ENCODE results near the gene KRT8.
"Not testable (repeated sequence)": the region's sequence is repeated elsewhere in the genome, so short reads cannot be mapped to it uniquely, and the experiment has no call there.

Gene KRT8

DNA sequence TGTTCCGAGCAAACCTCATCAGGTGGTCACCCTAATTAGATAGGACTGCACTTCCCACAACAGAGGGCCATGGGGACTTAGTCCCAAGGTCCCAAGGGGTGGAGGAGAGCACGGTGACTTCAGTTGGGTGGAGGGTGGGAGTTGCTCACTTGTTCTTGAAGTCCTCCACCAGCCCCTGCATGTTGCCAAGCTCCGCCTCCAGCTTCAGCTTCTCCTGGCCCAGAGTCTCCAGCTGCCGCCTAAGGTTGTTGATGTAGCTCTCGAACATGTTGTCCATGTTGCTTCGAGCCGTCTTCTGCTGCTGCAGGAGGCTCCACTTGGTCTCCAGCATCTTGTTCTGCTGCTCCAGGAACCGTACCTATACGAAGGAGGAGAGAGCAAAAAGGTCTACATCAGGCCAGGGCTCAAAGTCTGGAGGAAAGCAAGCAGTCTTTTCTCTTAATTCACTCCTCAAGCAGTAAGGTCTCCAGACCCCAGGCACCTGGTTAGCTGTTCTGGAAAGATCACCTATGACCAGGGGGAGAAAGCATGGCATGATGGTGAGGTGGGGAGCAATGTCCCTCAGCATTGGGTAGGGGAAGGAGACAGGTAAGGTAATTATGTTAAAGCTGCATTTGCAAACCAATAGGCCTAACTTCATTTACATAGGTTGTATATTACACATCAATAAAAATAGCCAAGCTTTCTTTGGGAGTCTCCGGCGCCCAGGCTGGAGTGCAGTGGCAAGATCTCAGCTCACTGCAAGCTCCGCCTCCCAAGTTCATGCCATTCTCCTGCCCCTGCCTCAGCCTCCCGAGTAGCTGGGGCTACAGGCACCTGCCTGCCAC is 2.9 kb downstream of the KRT8 start:
- DNase-seq = no peak

DNA sequence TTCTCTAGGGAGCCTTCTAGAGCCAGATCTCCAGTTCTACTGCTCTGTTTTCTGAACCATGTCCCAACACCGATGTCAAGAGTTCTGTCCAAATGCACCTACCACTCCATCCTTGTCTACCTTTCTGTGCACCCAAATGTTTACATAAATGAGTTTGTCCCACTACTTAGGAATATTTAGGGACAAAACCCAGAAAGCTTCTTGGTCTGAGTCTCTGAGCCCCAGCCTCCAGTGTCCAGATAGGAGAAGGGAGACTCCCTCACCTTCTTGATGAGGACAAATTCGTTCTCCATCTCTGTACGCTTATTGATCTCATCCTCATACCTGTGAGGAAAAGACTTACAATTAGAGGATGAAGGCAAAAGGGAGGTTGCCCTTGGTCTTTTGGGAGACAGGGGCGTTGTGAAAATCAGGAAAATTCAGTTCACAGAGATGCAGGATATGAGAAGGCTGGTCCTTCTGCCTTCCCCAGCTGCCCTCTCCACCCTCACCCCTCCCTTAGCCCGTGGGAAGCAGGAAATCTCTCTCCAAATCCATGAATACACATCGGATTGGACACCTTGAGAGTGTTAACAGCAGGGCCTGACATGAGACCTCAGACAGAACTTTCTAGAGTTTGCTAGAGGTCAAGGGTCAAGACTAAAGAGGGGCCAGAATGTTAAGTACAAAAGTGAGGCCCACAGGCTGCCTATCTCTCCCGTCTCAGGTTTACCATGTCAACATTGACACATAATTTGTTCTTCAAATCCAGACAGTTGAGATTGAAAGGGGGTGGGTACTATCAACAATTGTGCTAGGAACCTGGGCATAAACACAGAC is 3.8 kb downstream of the KRT8 start:
- DNase-seq = no peak

DNA sequence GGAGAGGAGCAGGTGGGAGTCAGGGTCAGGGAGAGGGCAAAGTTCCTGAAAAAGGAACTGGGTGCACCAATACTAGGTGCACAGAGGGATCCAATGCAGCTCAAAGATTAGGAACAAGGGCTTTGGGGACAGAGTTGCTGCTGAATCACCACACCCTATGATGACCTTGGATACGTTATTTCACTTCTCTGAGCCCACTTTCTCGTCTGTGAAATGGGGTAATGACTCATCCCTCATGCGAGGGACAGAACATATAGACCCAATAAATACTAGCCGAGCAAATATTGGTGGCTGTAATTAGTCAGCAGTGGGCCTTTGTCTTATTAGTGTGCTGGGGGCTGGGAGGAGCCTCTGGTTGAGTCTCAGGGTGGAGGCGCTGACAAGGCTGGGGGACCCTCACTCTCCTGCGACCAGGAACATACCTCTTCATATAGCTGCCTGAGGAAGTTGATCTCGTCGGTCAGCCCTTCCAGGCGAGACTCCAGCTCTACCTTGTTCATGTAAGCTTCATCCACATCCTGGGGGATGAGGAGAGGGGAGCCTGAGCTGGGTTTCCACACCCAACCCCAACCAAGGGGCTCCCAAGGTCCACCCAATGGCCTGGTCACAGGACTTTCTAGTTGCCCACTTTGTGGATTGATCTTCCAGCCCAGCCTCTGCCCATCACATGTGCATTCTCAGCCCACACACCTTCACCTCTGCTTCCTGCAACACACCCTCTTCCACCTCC is 4.5 kb downstream of the KRT8 start:
- DNase-seq = no peak

DNA sequence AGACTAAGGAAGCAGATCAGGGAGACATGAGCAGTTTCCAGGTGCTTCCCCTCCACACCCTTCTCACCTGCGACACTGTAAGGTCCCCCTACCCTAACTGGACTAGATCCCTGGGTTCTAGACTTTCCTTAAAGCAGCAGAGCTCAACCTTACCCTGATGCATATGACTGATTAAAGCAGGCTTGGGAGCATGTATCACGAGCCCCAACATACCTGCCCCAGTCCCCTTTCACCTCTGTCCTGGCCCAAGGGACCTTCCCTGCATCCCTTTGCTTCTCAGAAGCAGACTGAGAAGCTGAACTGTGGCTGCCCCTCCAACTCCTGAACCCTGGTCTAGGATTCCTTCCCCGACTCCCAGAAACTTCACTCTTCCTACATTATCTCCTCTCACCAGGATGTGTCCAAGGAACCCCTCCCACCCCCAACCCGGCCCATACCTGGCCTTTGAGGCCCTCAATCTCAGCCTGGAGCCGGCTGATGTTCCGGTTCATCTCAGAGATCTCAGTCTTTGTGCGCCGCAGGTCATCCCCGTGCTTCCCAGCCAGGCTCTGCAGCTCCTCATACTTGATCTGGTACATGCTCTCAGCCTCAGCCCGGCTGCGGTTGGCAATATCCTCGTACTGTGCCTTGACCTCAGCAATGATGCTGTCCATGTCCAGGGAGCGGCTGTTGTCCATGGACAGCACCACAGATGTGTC is 5.4 kb downstream of the KRT8 start:
- DNase-seq = no peak

DNA sequence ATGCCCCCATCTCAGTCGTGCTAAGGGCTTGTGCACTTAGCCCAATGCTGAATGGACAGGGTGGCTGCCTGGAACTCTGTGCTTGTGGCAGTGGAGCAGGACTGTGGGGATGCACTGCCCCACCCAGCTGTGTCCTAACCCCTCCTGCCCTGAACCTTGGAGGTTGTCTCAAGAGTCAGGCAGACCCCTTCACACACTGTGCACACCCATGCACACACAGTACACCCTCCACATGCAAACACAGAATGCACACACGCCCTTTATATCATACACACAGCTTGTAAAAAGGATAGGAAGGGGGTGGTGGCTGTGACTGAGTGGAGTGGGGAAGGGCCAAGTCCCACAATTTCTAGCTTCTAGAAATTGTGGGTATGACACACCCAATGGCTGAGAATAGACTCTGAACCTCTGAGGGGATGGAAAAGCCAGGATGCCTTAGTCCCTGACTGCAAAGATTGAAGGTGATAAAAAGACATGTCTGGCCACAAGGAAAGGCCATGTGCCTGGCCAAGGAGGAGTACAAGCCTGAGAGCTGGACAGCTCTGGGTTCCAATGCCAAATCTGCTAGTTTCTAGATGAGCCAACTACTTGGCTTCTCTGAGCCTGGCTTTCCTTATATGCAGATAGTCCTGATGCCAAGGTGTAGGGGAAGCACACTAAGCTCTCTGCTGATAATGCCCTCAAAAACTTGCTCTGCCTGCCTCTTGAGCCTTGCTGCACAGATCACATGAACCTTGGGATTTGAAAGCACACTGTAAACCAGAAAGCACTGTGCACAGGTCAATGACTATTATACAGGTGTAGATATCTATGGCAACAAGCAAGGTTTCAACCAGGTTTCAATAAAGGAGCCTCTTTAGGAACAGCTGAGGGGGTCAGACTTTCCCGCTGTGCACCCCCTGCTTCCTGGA is 8.4 kb downstream of the KRT8 start:
- no peak for DNase-seq

DNA sequence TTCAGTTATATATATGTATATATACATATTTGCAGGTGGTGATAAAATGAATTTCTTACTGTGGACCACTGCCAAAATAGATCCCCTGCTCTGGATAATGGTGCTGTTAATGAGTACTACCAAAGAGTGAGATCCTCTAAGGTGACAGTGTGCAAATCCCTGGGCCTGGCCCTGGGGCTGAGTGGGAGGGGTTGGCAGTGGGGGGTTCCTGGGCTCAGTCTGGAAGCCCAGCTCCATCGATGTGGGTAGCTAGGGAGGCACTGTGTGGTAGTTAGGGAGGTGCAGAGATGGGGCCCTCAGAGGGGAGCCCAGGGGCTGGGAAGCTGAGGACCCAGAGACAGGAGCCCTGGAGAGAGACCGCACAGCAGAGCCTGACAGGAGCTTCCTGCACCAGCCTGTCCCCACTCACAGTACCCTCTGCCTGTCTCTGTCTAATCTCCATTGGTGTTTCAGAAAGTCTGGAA is 9.1 kb downstream of the KRT8 start:
- DNase-seq = no peak

DNA sequence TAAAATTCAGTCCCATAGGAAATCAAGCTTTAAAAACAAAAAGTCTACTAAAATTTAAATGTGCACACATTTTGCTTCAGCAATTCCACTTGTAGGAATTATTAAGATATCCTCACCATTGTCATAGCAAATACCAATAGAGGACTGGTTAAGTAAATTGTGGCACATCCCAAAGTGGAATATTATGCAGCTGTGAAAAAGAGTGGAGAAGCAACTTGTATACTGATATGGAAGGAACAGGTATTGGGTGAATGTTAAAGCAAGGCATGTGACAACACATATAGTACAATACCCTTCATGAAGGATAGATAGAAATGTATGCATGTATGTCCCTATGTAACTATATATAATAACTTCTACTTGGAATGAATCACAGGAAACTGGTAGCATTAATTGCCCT is 11.9 kb downstream of the KRT8 start:
- no peak for DNase-seq

DNA sequence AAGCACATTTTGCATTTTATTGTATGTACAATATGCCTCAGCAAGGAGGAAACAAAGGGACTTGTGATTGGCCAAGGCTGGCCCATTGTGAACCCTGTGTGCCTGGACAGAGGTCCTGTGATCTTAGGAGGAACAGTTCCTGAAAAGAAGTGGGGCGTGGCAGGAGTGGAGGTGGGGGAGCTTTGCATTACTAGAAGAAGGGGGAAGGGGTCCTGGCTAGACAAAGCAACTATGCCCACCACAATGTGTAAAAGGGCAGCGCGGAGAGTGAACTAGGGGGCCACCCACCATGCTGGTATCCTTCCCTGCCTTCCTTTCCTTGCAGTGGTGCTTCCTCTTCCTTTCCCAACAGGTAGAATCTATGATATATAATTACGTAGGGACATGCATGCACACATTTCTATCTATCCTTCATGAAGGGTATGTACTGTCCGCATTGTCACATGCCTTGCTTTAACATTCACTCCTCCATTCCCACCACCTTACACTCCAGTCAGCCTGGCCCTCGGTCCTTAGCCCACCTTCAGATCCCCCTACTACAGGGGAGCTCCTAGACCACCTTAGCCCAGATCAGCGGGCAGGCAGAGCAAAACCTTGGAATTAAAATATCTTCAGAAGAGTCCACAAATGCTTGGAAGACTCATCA is 12.5 kb downstream of the KRT8 start:
- DNase-seq = no peak

DNA sequence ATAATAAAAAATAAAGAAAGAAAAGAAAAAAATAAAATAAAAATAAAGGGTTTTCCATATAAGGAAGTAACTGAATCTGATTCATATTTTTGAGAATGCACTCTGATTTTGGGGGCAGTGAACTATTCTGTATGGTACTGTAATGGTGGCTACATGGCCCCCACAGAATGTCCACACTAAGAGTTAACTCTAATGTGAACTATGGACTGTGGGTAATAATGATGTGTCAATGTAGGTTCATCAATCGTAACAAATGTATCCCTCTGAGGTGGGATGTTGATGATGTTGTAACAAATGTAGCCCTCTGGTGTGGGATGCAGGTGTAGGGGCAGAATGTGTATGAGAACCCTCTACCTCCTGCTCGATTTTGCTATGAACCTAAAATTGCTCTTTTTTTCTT is 13.8 kb downstream of the KRT8 start:
- no peak for DNase-seq

DNA sequence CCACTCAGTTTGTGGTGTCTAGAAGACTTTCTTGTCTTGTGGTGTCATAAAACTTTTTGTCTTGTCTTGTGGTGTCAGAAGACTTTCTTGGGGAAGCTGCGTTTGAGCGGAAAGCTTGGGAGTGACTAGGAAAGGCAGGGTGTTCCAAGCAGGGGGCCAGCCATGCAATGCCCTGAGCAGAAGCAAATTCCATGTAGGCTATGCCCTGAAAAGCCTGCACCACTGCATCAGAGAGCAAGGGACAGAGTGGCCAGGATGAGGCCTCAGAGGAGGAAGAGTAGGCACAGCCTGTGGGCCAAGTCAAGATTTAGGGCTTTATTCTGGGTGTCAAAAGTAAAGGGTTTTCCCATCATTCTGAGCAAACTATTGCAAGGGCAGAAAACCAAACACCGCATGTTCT is 14.5 kb downstream of the KRT8 start:
- DNase-seq = no peak

DNA sequence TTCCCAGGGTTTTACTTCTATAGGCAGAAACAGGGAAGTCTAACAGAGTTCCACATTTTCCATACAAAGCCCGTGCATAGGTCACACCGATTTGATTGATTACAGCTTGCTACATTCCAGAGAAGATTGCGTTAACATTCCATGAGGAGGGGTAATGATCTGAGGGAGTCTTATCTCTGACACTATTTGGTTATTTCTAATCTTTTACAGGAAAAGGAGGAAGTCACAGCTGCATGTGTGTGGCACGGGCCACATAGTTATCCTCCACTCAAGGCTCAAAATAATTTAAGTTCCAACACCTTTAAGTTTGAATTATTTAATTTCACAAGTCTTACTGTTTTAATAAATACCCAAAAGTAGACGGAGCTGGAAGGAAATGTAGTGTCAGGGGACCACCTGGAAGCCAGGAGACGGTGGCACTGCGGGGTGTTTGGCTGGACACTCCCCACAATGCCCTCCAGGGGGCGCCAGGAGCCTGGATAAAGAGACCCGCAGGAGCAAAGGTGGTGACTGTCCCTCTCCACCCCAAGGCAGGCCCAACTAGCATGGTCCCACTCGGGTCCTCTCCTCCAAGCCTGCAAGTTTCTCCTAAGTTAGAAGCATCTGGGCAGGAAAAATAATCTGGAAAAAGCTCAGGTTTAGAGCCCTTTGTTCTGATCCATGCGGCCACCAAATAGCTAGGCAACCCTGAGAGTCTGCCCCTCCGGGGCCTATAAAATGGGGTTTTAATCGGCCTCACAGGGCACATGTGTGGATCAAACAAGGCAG is 20.2 kb downstream of the KRT8 start:
- DNase-seq = no peak

DNA sequence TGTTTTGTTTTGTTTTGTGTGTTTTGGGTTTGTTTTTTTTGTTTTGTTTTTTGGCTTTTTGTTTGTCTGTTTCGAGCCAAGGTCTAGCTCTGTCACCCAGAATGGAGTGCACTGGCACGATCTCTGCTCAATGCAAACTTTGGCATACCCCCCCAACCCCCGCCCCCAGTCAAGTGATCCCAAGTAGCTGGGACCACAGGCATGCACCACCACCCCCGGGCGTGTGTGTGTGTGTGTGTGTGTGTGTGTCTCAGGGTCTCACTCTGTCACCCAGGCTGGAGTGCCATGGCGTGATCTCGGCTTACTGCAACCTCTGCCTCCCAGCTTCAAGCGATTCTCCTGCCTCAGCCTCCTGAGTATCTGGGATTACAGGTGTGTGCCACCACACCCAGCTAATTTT is 24.4 kb downstream of the KRT8 start:
- not testable (repeated sequence) for DNase-seq

DNA sequence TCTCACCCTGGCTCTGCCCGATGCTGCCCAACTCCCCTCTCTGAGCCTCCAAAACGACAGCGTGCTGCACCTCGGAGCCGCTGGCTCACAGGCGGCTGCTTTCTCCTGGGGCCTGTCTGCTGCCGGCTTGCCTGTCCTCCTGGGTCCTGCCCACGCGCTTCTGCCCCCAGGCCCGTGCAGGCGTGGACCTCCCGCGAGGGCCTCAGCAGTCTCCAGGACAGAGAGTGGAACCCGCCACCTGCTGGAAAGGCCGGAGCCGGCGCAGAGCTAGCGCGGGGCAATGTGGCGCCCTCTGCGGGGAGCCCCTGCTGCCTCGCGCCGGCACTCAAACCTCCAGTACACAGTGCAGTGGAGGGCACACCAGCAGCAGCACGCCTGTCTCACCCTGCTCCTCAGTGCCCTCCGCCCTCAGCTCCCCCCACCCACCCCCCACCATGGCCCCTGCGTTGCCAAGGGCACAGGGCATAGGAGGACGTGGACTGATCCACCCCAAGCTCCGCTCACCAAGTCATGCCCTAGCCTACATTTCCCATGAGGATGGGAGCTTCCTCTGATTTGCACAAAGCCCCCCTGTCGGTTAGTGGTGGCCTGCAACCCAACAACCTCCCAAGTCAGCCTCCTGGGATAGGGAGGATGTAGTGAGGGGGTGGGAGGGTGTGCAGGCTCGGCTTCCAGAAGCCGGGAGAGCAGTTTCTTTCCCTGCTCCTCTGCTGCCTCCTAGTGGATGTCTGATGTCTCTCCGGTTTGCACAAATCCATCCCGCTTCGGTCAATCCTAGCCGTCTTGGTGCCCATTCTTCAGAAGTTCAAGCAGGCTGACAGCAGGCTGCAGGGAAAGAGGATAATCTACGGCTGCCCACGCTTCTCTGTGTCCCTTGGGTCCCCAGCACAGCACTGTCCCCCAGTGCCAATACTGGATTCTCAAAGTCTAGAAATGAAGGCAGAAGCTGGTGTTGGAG is 25.2 kb downstream of the KRT8 start:
- DNase-seq = peak; percentile 53

DNA sequence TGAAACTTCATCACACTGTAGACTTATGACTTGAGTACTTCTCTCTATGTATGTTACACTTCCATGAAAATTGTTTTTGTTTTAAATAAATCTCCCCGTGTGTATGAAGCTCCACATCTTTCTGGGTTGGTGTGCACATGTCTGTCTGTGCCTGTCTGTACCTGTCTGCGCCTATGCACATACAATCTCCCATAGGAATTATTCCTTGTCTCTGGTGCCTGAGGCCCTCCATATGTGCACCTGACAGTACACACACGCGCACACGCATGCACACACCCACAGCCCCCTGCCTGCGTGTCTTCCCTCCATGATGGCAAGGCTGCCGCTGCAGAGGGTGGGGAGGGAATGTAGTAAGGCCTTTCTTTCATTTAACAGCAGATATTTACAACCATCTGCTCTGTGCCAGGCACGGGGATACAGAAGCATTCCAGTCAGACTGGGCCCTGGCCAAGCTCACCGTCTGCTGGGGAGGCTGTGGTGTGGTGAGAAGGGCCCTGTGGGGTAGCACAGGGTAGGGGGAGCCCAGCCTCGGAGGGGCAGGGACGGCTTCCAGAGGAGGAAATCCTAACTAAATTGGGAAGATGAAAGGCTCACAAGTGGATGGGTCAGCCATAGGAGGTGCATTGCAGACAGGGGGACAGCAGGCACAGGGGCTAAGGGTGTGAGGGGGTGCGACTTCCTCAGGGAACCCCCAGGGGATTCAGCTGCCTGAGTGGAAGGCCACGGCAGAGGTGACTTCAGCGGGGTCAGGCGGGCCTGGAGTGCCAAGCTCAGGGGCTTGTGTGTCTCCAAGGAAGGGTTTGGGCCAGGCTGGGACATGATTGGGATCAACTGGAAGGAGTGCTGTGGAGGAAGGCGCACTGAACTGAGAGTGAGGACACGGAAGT is 26.1 kb downstream of the KRT8 start:
- DNase-seq = no peak

DNA sequence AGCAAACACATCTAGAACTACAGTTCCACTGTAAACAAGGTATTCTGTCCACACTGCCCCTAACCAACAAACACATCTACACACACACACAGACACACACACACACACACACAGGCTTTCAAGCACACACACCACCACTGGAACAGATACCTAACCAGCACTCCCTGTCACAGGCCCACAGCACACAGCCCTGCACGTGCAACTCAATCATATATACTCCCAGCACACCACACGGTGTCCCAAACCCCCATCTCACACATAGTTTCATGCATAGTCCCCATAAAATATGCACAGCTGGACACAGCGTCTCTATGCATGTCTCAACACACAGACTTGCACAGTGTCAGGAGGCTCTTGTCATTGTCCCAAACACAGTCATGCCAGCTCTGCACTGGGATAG is 27.6 kb downstream of the KRT8 start:
- DNase-seq = no peak

DNA sequence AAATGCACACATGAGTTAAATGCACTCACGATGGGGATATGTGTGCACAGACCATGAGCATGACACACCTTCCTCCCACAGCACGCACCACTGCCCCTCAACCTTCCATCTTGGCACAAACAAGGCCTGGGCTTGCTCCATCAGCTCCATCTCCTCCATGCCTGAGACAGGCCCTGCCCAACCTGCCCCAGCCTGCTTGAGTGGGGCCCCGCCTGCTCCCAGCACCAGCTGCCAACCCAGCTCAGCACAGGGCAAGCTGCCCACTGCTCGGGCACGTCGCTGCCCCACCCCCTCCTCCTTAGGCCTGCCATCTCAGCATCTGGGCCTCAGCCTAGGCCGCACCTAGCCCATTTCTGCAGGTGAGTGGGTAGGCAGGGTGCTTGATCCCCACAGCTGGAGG is 28.5 kb downstream of the KRT8 start:
- no peak for DNase-seq

DNA sequence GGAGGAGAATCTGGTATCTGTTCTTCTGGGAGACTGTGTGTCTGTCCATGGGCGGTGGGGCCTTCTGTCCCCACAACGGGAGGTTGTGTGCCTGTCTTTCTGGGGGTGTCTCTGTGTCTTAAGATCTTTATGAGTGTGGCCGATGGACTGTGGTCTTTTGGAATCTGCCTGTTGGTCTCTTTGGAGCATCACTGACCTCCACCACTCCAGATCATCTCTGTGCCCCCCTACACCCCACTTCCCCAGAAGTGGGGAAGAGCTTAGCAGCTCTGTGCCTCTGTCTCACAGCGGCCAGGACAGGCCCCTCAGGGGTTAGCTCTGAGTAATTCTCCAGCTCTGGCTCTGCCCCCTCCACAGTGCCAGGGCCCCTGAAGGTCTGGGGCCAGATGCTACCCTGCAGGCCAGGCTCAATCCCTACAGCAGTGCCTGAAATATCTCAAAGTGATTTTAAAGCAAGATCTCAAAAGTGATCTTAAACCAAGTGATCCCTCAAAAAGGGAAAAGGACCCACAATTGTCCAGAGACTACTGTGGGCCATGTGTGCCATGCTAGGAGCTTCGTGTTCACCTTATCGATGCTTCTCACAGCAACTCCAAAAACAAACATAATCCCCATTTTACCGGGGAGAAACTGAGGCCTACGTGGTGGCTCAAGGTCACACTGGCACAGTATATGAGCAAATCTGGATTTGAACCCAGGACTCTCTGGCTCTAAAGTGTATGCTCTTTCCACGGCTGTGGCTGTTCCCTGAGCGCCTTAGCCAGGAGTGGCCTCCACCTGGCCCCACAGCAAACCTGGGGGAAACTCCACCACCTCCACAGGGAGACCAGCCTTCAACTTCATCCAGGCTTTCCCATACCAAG is 30.1 kb downstream of the KRT8 start:
- no peak for DNase-seq
